Muscle of back (tissue), 10 donors: Measurements from ENCODE around the gene RAB40C. TPM values are rescaled to one million over a fixed set of nuclear protein-coding genes. Genes with fewer than 3 reads are reported as not detected.

Experiments used
- polyA plus RNA-seq, 10 donors: library from polyadenylated mRNA; unstranded; fragments of 120-200 nt; gene quantifications; one replicate each; pipeline ENCODE4 v1.2.1, GENCODE V29; 2013; ENCODE audit not compliant: insufficient read length in 10 of 10

Gene RAB40C
- polyA plus RNA-seq, 10 donors, result 8.9 to 15.7 (median 10.8) TPM

Other genes starting within 250 kb of the RAB40C start
- gene AXIN1, start 237.3 kb upstream of the RAB40C start, polyA plus RNA-seq, result 10 to 100 TPM in 6 of 10 donors, 1 to 10 TPM in 4; 8.6 to 15.7 (median 11.5) TPM
- 10 to 100 TPM; 31.8 to 49.2 (median 35.6) TPM for gene MRPL28, start 219.5 kb upstream of the RAB40C start, polyA plus RNA-seq
- 10 to 100 TPM; 22.0 to 30.2 (median 24.0) TPM for gene PGAP6, start 208.1 kb upstream of the RAB40C start, polyA plus RNA-seq
- gene NME4, start 192.9 kb upstream of the RAB40C start, polyA plus RNA-seq, result 100 to 1,000 TPM in 1 of 10 donors, 10 to 100 TPM in 9; 63.6 to 121 (median 73.5) TPM
- gene DECR2, start 188.2 kb upstream of the RAB40C start, polyA plus RNA-seq, result 10 to 100 TPM in 6 of 10 donors, 1 to 10 TPM in 4; 6.2 to 17.1 (median 10.6) TPM
- gene RAB11FIP3, start 164.4 kb upstream of the RAB40C start, polyA plus RNA-seq, result 10 to 100 TPM; 20.3 to 33.9 (median 28.5) TPM
- 10 to 100 TPM; 14.3 to 30.0 (median 24.0) TPM for gene CAPN15, start 62.4 kb upstream of the RAB40C start, polyA plus RNA-seq
- under 1 TPM in 5 of 10 donors, not detected in 5; 0.09 to 0.25 (median 0.12) TPM for gene PRR35, start 29.7 kb upstream of the RAB40C start, polyA plus RNA-seq
- gene NHLRC4, start 23.1 kb upstream of the RAB40C start, polyA plus RNA-seq, result 1 to 10 TPM in 5 of 10 donors, under 1 TPM in 5; 0.77 to 1.5 (median 0.98) TPM
- gene PIGQ, start 20.1 kb upstream of the RAB40C start, polyA plus RNA-seq, result 10 to 100 TPM; 12.5 to 25.3 (median 16.8) TPM
- under 1 TPM; 0.18 to 0.79 (median 0.40) TPM for gene WFIKKN1, start 40.9 kb downstream of the RAB40C start, polyA plus RNA-seq
- gene METTL26, start 46.2 kb downstream of the RAB40C start, polyA plus RNA-seq, result 10 to 100 TPM; 28.0 to 61.3 (median 40.0) TPM
- gene MCRIP2, start 51.8 kb downstream of the RAB40C start, polyA plus RNA-seq, result 10 to 100 TPM in 4 of 10 donors, 1 to 10 TPM in 6; 8.0 to 12.5 (median 9.8) TPM
- 10 to 100 TPM; 10.7 to 26.2 (median 17.5) TPM for gene WDR90, start 59.3 kb downstream of the RAB40C start, polyA plus RNA-seq
- 10 to 100 TPM; 34.3 to 74.1 (median 54.4) TPM for gene RHOT2, start 78.1 kb downstream of the RAB40C start, polyA plus RNA-seq
- 1 to 10 TPM in 8 of 10 donors, under 1 TPM in 2; 0.85 to 1.8 (median 1.2) TPM for gene RHBDL1, start 85.6 kb downstream of the RAB40C start, polyA plus RNA-seq
- gene STUB1, start 90.3 kb downstream of the RAB40C start, polyA plus RNA-seq, result 100 to 1,000 TPM in 4 of 10 donors, 10 to 100 TPM in 6; 73.3 to 119 (median 98.5) TPM
- 10 to 100 TPM; 23.1 to 41.3 (median 29.5) TPM for gene JMJD8, start 94.3 kb downstream of the RAB40C start, polyA plus RNA-seq
- gene WDR24, start 100.3 kb downstream of the RAB40C start, polyA plus RNA-seq, result 1 to 10 TPM; 5.0 to 8.6 (median 7.1) TPM
- gene FBXL16, start 115.7 kb downstream of the RAB40C start, polyA plus RNA-seq, result 1 to 10 TPM in 2 of 10 donors, under 1 TPM in 8; 0.22 to 1.1 (median 0.44) TPM
- gene METRN, start 125.1 kb downstream of the RAB40C start, polyA plus RNA-seq, result 10 to 100 TPM; 18.5 to 34.8 (median 27.3) TPM
- 10 to 100 TPM in 6 of 10 donors, 1 to 10 TPM in 4; 6.4 to 18.5 (median 12.9) TPM for gene ANTKMT, start 131.1 kb downstream of the RAB40C start, polyA plus RNA-seq
- 1 to 10 TPM in 4 of 10 donors, under 1 TPM in 6; 0.59 to 2.1 (median 0.96) TPM for gene CCDC78, start 136.4 kb downstream of the RAB40C start, polyA plus RNA-seq
- gene HAGHL, start 137.0 kb downstream of the RAB40C start, polyA plus RNA-seq, result 1 to 10 TPM; 1.3 to 6.8 (median 2.0) TPM
- 10 to 100 TPM; 11.4 to 17.5 (median 15.0) TPM for gene CIAO3, start 150.9 kb downstream of the RAB40C start, polyA plus RNA-seq
- 1 to 10 TPM in 2 of 10 donors, under 1 TPM in 8; 0.28 to 3.8 (median 0.55) TPM for gene MSLN, start 170.7 kb downstream of the RAB40C start, polyA plus RNA-seq
- gene RPUSD1, start 198.3 kb downstream of the RAB40C start, polyA plus RNA-seq, result 10 to 100 TPM in 2 of 10 donors, 1 to 10 TPM in 8; 6.8 to 13.7 (median 9.0) TPM
- gene CHTF18, start 198.6 kb downstream of the RAB40C start, polyA plus RNA-seq, result 10 to 100 TPM in 9 of 10 donors, 1 to 10 TPM in 1; 9.3 to 20.5 (median 14.5) TPM
- under 1 TPM in 1 of 10 donors, not detected in 9; 0.16 TPM for gene GNG13, start 210.7 kb downstream of the RAB40C start, polyA plus RNA-seq